NCI-H2107 (cell line): ENCODE results near the gene GLDN.
A peak's percentile ranks its signal among the peaks of the same experiment; 100 is the strongest.

ENCODE experiments used
- DNase-seq: peaks from one replicate; lab custom pipeline; 2025; lab: John Stamatoyannopoulos, UW

The GLDN gene

GRCh38 chr15:51322621-51323296, 18.7 kb upstream of the GLDN start:
- no peak for DNase-seq

DNA sequence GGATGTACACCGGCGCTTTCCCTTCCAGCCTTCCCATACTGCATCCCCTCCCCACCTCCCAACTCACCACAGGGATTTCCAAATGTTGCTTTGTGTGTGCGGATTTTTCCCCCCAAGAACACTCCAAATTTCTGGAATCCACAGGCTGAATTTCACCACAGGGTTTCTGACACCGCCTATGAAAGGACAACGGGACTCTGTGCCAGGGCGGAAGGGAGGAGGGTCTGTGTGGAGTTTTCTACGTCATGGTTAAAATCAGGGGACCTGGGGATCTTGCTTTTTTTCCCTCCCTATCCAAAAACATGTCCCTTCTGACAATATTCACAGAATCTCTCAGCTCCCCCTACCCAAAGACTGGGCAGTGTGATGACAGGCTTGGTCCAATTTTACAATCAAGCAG, 17.7 kb upstream of the GLDN start:
- DNase-seq: no peak

DNA sequence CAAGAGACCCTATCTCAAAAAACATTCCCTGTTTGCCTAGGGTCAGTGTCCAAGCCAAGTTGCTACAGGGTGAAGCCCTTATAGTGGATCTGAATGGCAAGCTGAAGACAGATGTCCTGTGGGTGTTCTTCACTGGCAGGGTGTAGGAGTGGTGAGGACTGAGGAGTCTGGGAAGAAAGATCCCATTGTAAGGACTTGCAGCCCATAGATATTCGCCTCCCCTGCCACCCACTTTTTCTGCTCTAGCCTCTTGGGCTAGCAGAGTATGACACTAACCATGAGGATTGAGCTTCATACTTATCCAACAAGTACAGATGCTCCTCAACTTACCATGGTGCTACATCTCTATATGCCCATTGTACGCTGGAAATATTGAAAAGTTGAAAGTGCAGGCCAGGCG, 16.3 kb upstream of the GLDN start:
- DNase-seq: no peak

- no peak for DNase-seq
Measured at GRCh38 chr15:51327081-51327480, 14.4 kb upstream of the GLDN start.

DNA sequence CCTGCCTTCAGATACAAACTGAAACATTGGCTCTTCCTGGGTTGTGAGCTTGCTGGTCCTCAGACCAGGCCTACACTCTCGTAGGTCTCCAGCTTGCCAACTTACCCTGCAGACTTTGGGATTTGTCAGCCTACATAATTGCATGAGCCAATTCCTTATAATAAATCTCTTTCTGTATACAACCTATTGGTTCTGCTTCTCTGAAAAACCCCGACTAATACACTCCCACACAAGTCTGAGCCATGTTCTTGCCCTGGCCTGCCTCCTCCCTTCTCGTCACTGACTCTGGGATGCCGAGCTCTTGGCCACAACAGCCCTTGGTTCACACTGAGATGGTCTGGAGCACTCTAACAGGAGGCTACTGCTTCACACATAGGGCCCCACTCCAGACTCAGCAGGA, 12.5 kb upstream of the GLDN start:
- DNase-seq: no peak

DNA sequence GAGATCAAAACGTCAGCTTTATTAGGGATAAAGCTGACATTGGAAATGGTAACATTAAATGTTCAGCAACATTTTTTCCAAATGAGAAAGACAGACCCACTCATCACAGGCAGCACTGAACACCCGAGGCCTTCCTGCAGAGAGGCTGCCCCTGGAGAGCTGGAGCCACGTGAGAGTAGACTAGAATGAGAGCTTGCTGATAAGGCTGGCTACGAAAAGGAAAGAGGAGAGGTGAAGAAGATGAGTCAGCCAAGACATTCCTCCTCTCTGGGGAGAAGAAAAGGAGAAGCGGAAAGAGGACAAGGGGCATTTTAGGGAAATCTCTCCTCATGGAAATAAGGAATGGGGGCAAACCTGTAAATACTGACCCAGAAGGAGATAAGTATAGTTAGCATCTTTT, 10.3 kb upstream of the GLDN start:
- no peak for DNase-seq

GRCh38 chr15:51332206-51333147, 9.0 kb upstream of the GLDN start:
- DNase-seq: no peak

DNA sequence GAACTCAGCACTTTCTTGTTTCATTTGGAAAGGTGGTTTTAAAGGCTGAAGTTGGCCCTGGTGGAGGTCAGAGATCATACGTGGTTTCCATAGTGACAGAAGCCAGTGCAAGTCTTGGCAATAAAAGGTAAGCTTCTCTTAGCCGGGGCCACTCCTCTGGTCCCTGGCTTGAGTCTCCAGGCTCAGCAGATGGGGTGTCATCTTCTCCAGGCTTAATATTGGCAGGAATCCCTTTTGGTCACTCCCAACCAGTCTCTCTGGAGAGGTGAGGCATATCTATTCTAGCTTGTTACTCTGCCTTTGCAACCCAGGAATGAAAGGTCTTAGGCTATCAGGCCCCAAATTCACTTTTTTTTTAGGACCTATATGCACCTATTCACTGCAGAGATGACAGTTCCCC, 7.9 kb upstream of the GLDN start:
- no peak for DNase-seq

- peak; percentile 13 for DNase-seq
Measured at GRCh38 chr15:51334011-51334451, 7.4 kb upstream of the GLDN start.

DNA sequence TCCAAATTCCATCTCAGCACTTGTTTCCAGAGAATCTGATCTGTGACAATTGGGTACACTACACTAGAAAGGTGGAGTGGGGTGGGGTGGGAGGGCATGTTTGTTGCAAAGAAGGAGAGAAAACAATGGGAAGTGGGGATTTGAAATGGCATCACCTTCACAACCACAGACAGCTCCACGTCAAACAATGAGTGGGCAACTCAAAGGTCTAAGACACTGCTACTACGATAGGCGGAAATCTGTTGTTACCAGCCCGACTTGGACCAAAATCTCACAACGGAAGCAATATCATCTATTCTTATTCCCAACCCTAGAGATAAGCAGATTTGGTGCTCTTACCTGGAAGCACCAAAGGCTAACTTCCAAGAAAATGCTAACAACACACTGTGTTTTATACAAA, 6.4 kb upstream of the GLDN start:
- no peak for DNase-seq

DNA sequence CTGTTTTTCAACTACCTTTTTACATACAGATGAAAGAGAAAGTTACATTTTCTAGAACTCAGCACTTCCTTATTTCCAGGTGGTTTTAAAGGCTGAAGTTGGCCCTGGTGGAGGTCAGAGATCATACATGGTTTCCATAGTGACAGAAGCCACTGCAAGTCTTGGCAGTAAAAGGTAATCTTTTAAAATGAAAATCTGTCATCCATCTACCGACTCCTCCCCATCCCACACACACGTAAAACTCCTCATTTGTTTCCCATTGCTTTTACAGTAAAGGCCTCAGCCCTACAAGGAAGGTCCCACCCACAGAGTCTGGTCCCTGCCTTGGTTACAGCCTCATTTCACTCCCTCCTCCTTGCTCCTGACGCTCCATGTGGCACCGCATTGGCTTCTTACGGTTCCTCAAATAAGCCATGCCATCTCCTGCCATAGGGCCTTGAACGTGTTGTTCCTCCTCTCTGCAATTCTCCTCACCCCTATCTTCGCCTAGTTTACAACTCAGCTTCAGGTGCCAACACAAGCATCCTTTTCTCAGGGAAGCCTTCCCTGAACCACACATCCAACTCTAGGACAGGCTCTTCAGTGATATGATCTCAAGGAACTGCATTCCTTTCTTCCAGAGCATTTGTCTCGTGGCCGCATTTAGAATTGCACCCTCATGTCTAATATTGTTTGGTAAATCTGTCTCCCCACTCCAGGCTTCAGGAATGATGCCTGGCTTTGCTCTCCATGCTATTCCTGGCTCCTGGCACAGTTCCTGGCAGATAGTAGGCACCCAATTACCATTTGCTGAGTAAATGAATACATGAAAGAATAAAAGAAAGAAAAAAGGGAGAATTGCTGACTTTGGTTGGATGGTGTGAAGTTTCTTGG, 5.7 kb upstream of the GLDN start:
- no peak for DNase-seq

DNA sequence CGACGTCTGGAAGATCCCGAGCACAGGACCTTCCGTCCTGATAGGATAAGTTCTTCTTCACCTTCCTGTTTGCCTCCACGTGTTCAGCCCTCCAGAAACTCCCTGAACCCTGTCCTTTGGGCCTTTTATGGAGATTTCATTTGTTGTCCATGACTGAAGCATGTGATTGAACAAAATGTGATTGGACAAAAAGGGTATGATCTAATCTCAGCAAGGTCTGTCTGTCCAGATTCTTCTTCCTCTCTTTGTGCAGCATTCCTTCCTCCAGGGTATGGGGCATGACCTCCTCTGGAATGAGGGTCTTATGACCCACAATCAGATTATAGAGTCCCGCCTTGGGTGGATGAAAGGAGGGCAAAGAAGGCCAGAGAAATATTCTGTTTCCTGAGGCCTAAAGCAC, 3.0 kb upstream of the GLDN start, which contains the start of gene CYP19A1:
Gene CYP19A1, minus strand, starts transcription at position 101 of the 400 bp plus-strand sequence. CDS start 95,684 bp downstream, outside the sequence.
- DNase-seq: no peak

DNA sequence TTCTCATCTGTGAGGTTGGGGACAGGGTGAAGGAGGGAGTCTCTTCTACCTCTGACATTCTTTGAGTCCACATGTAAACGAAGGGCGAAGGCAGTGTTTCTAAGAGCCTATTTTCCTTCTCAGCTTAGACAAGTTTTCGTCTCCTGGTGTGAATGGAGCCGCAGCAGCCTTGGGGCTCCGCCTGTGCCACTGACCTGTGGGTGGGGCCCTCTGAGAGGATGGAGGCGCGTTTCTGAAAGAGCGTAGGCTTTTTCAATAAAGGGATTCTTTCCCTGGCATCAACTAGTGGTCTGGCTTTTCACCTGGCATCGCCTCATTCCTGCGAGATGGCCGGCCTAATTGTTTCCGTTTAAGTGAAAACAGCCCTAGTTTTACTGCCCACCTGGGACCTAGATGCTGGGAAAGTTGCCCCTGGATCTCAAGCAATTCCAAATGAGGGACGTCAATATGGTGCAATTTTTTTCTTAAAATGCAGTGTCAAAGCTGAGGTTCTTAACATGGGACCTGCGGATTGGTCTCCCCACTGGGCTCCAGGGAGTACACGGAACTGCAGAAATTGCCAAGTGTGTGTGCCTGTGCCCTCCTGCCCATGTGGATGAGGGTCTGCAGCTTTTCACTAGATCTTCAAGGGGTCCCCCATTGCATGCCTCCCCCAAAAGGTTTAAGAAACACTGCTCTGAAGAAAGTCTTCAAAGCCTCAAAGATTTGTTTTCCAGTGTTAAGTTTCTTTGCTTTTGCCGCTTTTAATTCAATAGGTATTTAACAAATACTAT, 958 bp downstream of the GLDN start:
- DNase-seq: no peak

- DNase-seq: no peak
Measured at GRCh38 chr15:51343466-51343865, 2.0 kb downstream of the GLDN start.

DNA sequence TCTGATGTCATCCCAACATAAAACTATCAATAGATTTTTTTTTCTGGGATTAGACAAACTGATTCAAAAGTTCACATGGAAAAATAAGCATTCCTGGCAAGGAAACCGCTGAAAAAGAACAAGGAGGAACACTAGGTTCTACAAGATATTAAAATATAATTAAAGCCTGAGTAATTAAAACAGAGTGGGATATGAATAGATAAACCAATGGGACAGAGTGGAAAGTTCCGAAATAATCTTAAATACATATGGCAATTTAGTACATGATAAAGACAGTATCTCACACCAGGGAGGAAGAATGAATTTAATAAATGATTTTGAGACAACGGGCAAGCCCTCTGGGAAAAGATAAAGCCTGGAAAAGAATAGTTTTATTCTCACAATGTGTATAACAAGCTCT, 4.7 kb downstream of the GLDN start:
- DNase-seq: no peak

DNA sequence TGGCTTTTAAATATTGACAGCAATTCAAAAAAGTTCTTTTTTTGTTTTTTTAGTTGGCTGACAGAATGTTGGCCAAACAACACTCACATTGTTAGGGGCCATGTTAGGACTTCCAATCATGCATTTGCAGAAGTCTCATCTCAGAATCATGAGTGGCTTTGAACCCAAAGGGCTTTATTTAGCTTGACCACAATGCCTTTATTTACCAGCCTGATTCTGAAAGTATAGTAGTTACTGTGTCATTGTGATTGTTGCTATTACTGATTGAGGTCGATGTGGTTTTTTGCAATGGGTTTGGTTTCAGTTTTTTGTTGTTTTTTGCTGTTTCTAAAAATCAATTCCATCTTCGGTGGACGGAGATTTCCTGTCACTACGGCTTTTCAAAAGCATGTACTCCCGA, 7.2 kb downstream of the GLDN start:
- DNase-seq: no peak

DNA sequence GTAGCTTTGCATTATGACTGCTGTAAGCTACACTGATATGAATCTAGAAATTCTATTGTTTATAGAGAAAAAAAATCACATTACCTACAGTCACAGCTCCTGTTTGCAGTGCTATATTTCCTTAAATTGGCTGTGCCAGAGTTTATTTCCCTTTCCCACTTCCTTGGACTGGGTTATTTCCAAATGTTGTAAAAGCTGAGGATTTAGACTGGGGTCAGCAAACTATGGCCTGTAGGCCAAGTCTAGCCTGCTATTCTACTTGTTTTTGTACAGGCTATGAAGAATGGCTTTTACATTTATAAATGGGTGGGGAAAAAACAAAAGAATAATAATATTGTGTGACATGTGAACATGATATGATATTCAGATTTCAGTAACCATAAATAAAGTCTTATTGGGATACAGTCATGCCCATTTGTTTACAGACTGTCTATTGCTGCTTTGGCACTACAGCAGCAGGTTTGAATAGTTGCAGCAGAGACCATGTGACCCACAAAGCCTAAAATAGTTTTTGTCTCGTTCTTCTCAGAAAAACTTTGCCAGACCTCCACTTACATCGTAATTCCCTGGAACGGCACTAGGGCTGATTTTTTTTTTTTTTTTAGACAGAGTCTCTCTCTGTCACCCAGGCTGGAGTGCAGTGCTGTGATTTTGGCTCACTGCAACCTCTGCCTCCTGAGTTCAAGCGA, 7.8 kb downstream of the GLDN start:
- no peak for DNase-seq

- no peak for DNase-seq
Measured at GRCh38 chr15:51350723-51351122, 9.3 kb downstream of the GLDN start.

- no peak for DNase-seq
Measured at GRCh38 chr15:51353976-51354375, 12.5 kb downstream of the GLDN start.

DNA sequence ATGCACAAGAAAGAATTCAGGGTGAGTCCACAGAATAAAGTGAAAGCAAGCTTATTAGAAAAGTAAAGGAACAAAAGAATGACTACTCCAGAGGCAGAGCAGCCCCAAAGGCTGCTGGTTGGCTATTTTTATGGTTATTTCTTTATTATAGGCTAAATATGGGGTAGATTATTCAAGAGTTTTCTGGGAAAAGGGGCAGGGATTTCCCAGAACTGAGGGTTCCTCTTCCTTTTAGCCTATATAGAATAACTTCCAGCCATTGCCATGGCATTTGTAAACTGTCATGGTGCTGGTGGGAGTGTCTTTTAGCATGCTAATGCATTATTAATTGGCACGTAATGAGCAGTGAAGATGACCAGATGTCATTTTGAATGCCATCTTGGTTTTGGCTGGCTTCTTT, 13.6 kb downstream of the GLDN start:
- DNase-seq: no peak

GRCh38 chr15:51356147-51356546, 14.7 kb downstream of the GLDN start:
- DNase-seq: no peak
